G401 (cell line): ENCODE data around the gene CACNA1H. TPM values are rescaled to one million over a fixed set of nuclear protein-coding genes. Genes with fewer than 3 reads are reported as not detected.
"Not testable (repeated sequence)": the region's sequence is repeated elsewhere in the genome, so short reads cannot be mapped to it uniquely, and the experiment has no call there.

Experiments used
- DNase-seq: peaks from one replicate; pipeline ENCODE4 v3.0.0-alpha.2; 2015; ENCODE audit warnings: low spot score
- in situ Hi-C: cut with HindIII; loops from 2 replicates; pipeline ENCODE4 v1.10.0; 2016; ENCODE audit warnings: low sequenced_read_pairs, mixed read lengths
- total RNA-seq: library from RNA; depleted of rRNA; stranded (reverse); fragments of >200 nt; shearing (Covaris generic); gene quantifications from 2 replicates; pipeline ENCODE4 v1.2.3, GENCODE V29; 2014

Gene CACNA1H
- total RNA-seq, 1 experiment from 2014 or later: 14.8 TPM

DNA sequence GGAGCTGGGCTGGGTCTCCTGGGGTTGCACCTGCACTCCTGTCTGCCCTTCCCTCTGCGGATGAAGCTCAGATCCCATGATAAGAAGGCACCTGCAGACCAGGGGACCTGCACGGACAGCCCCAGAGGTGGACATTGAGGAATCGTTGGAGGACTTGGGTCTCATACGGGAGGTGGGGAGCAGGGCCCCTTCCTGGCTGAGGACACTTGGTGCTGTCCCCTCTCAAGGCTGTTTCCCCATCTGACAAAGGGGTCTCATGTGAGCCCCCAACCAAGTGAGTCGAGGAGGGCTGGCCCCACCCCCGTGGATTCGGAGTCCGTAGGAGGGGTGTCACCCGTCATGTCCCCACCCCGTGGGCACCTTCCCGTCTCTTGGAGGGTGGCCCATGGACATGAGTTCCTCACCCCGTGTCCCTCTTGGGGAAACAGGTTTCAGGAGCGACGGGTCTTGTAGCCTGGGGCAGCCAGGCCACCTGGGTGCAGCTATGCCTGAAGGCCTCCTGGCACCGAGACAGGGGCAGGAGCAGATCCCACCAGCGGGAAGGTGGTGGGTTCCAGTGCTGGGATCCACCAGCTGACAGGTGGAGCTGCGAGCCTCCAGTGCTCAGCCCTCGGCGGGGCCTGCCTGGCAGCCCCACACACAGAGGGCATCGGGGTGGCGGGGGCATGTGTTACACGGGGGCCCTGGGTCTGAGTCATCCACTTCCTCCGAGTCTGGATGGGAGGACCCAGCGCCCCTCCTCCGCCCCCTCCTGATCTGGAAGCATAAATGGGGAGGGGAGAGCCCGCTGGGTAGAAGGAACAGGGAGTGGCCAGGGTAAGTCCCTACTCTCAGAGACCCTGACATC, 102.6 kb downstream of the CACNA1H start, which contains the start of gene TPSD1:
Gene TPSD1 (plus strand): TSS at position 794 of the 847 bp plus-strand sequence. CDS start 212 bp downstream, outside the sequence.
- DNase-seq, in situ Hi-C loops: not testable (repeated sequence)

DNA sequence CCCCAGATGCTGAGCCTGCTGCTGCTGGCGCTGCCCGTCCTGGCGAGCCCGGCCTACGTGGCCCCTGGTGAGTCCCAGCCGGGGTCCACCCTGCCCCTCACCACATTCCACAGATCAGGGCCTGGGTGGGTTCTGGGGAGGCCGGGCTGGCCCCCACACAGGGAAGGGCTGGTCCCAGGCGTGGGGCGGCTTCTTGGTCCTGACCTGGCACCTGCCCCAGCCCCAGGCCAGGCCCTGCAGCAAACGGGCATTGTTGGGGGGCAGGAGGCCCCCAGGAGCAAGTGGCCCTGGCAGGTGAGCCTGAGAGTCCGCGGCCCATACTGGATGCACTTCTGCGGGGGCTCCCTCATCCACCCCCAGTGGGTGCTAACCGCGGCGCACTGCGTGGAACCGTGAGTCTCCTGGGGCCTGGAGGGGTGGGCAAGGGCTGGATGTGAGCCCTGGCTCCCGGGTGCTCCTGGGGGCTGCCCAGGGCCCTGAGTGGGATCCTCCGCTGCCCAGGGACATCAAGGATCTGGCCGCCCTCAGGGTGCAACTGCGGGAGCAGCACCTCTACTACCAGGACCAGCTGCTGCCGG, 103.5 kb downstream of the CACNA1H start:
- in situ Hi-C loops, DNase-seq: not testable (repeated sequence)

DNA sequence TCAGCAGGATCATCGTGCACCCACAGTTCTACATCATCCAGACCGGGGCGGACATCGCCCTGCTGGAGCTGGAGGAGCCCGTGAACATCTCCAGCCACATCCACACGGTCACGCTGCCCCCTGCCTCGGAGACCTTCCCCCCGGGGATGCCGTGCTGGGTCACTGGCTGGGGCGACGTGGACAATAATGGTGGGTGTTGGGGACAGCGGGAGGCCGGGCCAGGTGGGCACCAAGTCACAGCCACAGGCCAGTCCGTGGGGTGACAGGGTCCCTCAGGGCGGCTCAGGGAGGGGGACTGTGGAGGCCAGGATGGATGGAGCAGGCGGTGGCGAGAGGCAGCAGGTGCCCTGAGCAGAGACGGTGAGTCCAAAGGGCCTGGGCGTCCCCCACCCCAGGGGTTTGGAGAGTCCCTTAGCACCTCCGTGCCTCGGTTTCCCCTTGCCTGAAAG, 104.0 kb downstream of the CACNA1H start:
- no peak for DNase-seq
- in situ Hi-C loops: no loop called here

DNA sequence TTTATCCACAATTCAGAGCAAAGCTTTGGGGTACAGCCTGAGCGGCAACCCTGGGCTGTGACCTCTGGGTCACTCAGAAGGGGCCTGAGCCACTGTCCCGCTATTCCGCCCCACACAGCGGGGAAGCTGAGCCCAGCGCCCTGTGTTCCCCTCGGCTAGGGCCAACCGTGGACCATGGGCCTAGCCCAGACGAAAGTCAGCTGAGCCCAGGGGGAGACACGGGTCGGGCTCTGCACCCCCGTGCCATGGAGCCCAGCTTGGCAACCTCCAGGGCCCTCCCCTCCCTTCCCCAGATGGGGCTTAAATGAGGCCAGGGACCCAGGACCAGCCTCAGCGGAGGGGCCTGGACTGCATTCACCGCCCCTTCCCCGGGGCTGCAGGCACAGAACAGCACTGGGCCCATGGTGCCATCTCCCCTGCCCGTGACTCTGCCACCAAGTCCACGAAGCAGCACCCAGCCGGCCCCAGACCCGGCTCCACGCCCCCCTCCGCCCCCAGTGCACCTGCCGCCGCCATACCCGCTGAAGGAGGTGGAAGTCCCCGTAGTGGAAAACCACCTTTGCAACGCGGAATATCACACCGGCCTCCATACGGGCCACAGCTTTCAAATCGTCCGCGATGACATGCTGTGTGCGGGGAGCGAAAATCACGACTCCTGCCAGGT, 104.8 kb downstream of the CACNA1H start:
- in situ Hi-C loops: no loop called here
- no peak for DNase-seq

DNA sequence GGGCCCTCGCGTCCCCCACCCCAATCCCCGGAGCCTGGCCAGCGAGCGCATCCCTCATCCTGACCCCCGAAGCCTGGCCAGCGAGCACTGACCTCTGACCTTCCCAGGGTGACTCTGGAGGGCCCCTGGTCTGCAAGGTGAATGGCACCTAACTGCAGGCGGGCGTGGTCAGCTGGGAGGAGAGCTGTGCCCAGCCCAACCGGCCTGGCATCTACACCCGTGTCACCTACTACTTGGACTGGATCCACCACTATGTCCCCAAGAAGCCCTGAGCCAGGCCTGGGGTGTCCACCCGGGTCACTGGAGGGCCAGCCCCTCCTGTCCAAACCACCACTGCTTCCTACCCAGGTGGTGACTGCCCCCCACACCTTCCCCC, 105.3 kb downstream of the CACNA1H start:
- in situ Hi-C loops: no loop called here
- no peak for DNase-seq

DNA sequence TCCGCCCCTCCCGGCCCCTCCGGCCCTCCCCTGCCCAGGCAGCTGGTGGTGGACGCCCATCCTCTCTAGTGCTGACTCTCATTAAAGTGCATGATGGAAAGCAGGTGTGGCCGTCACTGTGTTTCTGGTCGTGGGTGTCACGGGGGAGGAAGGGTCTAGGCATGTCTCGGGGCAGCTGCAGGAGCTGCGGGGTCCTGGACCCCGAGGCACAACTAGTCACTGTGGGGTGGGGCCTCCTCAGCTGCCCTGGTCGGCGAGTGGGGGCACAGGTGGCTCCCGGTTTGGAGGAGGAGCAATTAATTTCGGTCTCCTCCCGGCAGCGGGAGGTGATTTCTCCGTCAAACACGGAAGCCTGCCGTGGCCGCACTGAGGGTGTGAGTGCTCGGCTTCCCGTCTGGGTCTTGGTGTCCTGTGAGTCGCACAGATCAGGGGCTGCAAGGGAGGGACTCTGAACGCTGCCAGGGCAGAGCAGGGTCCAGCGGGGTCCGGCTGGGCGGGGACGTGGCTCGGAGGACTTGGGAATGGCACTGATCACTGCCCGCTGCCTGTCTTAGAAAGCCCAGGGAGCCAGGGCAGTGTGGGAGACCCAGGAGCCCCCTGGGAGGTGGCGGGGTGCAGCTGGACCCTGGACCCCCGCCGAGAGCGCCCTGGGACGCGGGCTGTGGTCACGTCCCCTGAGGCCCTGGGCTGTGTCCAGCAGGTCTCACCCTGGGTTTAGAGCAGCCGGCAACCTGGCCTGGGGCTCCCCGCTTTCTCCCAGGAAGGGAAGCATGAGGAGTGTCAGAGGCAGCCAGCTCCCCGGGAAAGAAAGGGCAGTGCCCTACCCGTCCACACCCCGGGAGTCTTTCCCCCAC, 106.2 kb downstream of the CACNA1H start:
- in situ Hi-C loops: no loop called here
- no peak for DNase-seq

DNA sequence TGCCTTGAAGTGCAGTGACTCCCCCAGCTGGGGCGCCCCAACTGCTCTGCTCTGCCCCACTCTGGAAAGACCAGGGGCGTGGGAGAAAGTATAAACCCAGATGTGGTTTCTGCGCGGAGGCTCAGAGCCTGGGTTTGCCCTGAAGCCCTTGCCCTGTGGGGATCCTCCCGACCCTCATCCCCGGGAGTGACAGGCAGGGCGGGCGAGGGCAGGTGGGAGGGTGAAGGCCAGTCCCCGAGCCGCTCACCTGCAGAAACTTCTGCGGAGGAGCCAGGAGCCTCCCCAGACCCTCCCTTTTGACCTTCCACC, 106.8 kb downstream of the CACNA1H start:
- DNase-seq: no peak
- in situ Hi-C loops: no loop called here

DNA sequence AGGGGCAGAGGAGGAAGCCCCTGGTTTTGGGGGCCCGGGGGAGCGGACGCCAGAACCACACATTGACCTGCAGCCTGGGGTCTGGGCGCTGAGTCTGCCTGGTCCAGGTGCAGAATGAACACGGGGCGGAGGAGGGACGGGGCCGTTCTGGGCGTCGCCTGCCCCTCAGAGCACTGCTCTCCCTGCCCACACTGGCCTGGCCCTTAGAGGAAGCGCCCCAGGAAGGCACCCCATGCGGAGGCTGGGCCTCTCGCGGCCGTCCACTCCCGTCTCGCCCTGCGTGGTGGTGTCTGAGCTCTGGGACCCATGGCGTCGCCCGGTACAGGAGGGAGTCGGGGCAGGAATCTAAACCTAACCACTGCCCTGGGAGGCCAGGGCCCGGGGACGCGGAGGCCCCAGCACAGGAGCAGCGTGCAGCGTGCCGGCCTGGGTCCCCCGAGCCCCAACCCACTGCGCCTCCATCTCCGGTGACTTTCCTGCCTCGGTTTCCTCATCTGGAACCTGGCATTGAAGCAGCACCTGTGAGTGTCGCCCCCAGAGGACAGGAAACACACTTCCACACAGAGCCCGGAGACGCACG, 107.3 kb downstream of the CACNA1H start:
- DNase-seq: no peak
- in situ Hi-C loops: no loop called here

DNA sequence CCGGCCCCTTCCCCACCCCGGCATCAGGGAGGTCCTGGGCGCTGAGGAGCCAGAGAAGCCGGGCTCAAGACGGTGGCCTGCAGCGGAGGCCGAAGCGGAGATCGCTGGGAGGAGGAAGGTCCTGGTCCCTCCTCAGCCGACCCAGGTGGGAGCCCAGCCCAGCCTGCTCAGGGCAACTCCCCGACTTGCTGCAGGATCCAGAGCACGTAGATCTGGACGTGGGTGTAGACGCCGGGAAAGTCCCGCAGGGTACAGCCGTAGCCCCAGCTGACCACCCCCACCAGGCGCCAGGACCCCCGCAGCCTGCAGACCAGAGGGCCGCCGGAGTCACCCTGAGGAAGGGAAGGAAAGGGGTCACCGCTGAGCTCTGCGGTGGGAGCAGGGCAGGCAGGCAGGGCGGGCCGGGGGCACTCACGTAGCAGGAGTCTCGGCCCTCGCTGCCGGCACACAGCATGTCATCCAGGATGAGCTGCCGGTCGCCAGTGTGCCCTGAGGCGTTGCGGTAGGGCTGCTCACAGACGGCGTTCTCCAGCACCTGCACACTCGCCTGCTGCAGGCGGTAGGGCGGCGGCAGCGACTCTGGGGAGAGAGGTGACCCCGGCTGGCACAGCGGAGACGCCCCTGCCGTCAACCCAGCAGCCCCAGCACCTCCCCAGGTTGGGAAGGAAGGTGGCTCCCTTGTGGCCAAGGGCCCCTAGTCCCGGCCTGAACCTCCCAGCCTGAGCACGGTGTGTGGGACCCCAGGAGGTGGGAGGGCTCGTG, 108.4 kb downstream of the CACNA1H start:
- in situ Hi-C loops: no loop called here
- DNase-seq: no peak

DNA sequence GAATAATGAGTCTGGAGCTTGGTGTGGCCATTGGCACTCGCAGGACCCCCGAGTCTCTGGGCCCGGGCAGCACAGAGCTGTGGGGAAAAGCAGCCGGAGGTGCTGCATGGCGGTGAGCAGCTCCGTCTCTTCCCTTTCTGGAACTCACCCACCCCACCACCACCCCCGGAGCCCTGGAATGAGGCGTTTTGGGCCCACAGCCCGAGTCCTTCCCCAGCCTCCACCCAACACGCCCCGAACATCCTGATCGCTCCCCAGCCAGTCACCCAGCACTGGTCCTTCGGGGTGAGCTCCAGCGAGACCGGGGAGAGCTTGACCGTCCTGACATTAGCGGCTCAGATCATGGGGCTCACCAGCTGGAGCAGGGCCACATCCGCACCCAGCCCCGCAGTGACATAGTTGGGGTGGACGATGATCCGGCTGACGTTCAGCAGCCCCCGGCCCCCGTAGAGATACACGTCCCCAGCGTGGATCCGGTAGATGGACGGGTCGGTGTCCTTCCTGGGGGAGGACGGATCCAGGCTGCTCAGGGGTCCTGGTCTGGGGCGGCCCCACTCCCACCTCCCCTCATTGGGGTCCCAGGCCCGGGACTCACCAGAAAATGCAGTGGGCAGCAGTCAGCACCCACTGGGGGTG, 109.4 kb downstream of the CACNA1H start:
- in situ Hi-C loops: no loop called here
- DNase-seq: no peak

DNA sequence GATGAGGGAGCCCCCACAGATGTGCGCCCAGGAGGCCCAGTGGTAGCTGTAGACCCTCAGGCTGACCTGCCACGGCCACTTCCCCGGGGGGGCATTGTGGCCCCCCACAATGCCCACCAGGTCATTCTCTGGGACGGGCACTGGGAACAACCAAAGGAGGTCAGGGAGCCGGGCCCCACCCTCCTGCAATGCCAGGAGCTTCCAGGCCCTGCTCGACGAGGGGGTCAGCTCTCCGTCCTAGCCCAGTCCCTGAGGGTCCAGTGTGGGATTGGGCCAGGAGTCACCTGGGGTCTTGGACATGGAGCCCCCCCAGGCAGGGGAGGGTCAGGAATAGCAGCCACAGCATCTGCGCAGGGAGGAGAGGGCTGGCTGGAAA, 109.9 kb downstream of the CACNA1H start:
- in situ Hi-C loops: no loop called here
- DNase-seq: no peak

DNA sequence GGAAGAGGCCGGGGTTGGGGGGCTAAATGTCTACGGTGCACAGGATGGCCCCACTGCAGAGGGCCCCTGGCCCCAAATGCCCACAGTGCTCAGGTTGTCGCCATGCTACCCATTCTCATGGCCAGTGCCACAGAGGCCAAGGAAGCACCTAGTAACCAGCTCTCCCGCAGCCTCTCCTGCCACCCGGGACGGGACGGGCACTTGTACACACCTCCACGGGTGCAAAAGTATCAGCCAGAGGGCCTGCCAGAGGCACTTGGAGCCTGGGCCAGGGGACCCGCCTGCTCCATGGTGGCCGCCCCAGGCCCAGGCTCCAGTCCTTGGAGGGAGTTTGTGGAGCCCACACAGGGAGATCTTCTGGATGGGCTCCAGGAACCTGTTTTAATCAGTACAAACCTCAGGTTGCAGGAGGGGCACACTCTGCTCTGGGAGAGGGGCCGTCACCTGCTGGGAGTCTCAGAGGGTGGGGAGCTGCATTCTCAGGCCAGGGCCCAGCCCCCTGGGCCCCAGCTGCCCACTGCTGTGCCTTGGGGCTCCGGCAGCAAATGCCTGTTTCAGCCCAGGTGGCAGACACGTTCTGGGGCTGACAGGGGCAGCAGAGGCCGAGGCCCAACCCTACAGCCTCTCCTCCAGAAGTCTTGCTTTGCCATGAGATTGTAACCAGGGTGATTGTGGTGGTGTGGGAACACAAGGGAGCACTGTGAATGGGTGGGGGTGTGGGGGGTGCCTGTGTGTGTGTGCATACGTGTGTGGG, 110.9 kb downstream of the CACNA1H start:
- DNase-seq: no peak
- in situ Hi-C loops: no loop called here

DNA sequence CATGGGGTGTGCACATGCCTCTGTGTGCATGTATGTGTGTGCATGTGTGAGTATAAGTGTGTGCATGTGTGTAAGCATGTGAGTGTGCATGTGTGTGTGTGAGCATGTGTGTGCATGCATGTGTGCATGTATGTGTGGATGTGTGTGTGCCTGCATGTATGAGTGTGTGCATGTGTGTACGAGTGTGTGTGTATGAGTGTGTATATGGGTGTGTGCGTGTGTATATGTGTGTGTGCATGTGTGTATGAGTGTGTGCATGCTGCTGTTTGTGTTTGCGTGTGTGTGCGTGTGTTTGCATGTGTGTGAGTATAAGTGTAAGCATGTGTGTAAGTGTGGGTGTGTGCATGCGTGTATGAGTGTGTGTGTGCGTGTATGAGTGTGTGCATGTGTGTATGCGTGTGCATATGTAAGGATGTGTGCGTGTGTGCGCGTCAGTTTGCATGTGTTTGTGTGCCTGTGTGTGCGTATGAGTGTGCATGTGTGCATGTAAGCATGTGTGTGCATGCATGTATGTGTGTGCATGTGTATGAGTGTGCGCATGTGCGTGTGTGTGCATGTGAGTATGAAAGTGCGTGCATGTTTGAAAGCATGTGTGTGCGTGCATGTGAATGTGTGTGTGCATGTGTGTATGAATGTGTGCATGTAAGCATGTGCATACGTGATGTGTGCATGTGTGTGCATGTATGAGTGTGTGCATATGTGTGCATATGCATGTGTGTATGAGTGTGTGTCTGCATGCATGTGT, 111.6 kb downstream of the CACNA1H start:
- in situ Hi-C loops: no loop called here
- no peak for DNase-seq

DNA sequence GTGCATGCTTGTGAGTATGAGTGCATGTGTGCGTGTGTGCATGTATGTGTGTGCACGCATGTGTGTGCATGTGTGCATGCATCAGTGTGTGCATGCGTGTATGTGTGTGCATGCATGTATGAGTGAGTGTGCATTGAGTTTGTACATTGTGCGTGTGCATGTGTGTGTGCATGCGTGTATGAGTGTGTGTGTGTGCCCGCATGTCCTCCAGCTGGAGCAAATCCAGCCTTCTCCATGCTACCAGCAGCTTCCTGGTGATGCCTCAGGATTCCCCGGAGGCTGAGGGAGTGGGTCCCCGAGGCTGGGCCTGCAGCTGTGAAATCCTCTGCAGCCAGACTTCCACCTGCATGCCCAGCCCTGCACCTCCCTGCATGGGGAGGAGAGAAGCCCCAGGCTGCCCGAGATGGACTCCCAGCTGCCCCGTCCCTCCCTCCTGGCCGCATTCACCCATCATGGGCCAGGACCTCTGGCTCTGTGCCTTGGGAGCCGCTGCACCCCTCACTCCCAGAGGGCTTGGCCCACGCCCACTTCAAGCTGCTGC, 112.3 kb downstream of the CACNA1H start:
- in situ Hi-C loops: no loop called here
- DNase-seq: no peak

DNA sequence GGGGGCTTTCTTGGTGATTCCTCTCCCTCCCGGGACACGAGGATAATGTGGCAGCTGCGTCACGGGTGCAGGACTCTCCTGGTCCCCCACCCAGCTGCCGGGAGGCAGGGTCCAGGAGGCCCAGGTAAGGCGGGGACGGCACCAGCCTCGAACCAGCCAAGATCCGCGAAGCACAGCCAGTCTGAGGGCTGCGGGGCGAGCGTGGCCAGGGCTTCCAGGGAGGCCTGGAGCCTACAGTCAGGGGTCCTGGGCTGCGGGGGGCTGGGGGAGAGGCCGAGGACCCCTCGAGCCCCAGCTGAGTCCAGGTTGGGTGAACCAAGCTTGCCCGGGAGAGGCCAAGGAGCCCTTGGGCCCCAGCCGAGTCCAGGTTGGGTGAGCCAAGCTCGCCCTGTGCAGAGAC, 112.9 kb downstream of the CACNA1H start:
- in situ Hi-C loops: no loop called here
- no peak for DNase-seq

DNA sequence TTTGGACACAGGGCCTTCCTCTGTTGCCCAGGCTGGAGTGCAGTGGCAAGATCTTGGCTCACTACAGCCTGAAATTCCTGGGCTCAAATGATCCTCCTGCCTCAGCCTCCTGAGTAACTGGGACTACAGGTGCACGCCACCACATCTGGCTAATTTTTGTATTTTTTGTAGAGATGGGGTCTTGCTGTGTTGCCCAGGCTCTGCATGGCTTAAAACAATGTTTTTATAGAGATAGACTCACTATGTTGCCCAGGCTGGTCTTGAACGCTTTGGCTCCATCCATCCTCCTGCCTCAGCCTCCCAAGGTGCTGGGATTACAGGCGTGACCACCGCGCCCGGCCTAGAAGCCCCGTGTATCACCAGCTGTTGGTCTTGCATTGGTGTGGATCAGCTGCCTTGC, 116.5 kb downstream of the CACNA1H start:
- DNase-seq, in situ Hi-C loops: not testable (repeated sequence)

DNA sequence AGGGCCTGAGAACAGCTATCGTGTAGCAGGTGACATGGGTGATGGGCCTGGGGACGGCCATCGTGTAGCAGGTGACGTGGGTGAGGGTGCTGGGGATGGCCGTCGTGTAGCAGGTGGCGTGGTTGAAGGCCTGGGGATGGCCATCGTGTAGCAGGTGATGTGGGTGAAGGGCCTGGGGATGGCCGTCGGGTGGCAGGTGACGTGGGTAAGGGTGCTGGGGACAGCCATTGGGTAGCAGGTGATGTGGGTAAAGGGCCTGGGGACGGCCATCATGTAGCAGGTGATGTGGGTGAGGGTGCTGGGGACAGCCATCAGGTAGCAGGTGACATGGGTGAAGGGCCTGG, 118.4 kb downstream of the CACNA1H start:
- DNase-seq: no peak
- in situ Hi-C loops: no loop called here
